HFFc6 (cell line): ENCODE data around the gene KCNQ1. TPM values are rescaled to one million over a fixed set of nuclear protein-coding genes. Genes with fewer than 3 reads are reported as not detected.

ENCODE experiments used
- DNase-seq: peaks from one replicate; pipeline ENCODE4 v3.0.0-alpha.2; 2018
- H3K27ac Mint-ChIP-seq: 2 replicates; pipeline ENCODE4 v1.8.0; 2020; ENCODE audit warnings: mild to moderate bottlenecking, mixed read lengths
- H3K27me3 Mint-ChIP-seq: 2 replicates; pipeline ENCODE4 v1.8.0; 2021; ENCODE audit warnings: mild to moderate bottlenecking, moderate library complexity, mixed read lengths; ENCODE audit not compliant: insufficient read depth
- H3K36me3 Mint-ChIP-seq: 2 replicates; pipeline ENCODE4 v1.8.0; 2021; ENCODE audit warnings: low read depth, mixed read lengths
- H3K4me1 Mint-ChIP-seq: 2 replicates; pipeline ENCODE4 v1.8.0; 2020; ENCODE audit warnings: low read depth, mixed read lengths
- H3K4me3 Mint-ChIP-seq: 2 replicates; pipeline ENCODE4 v1.8.0; 2020; ENCODE audit warnings: mild to moderate bottlenecking, moderate library complexity, mixed read lengths
- H3K9me3 Mint-ChIP-seq: 2 replicates; pipeline ENCODE4 v1.8.0; 2020; ENCODE audit warnings: mild to moderate bottlenecking, mixed read lengths
- CTCF ChIP-seq: fragments of 200-600 bp; sonication (generic); IDR thresholded peaks from 2 replicates; pipeline ENCODE4 v1.5.0; 2021; ENCODE audit warnings: antibody characterized with exemption, mild to moderate bottlenecking
- total RNA-seq, 6 experiments: library from RNA; stranded (reverse); fragmentation: NEBNext Ultra II Directional; extraction: Animal tissue kit (Norgen Biotek cat#: 25700); gene quantifications; 2 replicates in 1 of 6; 3 replicates in 5 of 6; pipeline ENCODE4 v1.2.3, GENCODE V29; 2021

Gene KCNQ1
- total RNA-seq, 6 experiments from 2014 or later, result not detected

GRCh38 chr11:2865922-2866577 lies 421.2 kb downstream of the KCNQ1 start:
- no peaks in the 10 kb centered on the region for H3K4me1 Mint-ChIP-seq
- no peak overlapping the region for H3K4me3 Mint-ChIP-seq
- H3K9me3 Mint-ChIP-seq, result peaks cover 7% of the 10 kb centered on the region; the same call in 1 of the 2 replicates
- peaks cover 3% of the 10 kb centered on the region; the same call in 1 of the 2 replicates for H3K36me3 Mint-ChIP-seq
- H3K27ac Mint-ChIP-seq, result no peak overlapping the region
- DNase-seq, result no peak
- TF ChIP-seq CTCF, result no peak
- peaks cover 39% of the 10 kb centered on the region for H3K27me3 Mint-ChIP-seq

- Mint-ChIP-seq H3K36me3 (peaks cover 3% of the 10 kb centered on the region; the same call in 1 of the 2 replicates), H3K9me3 (peaks cover 7% of the 10 kb centered on the region; the same call in 1 of the 2 replicates), H3K4me3 (no peak overlapping the region), H3K4me1 (no peaks in the 10 kb centered on the region), H3K27ac (no peak overlapping the region), H3K27me3 (peaks cover 43% of the 10 kb centered on the region)
- TF ChIP-seq CTCF, result no peak
- DNase-seq, result no peak
Observed at GRCh38 chr11:2867142-2867541, 422.3 kb downstream of the KCNQ1 start.

- Mint-ChIP-seq H3K27me3 (peaks cover 44% of the 10 kb centered on the region), H3K4me1 (no peaks in the 10 kb centered on the region), H3K4me3 (no peak overlapping the region), H3K27ac (no peak overlapping the region), H3K36me3 (peaks cover 3% of the 10 kb centered on the region; the same call in 1 of the 2 replicates), H3K9me3 (peaks cover 7% of the 10 kb centered on the region; the same call in 1 of the 2 replicates)
- DNase-seq, result no peak
- TF ChIP-seq CTCF, result no peak
Observed at GRCh38 chr11:2867722-2868505, 423.1 kb downstream of the KCNQ1 start.

GRCh38 chr11:2868506-2869133 lies 423.8 kb downstream of the KCNQ1 start:
- Mint-ChIP-seq H3K27me3 (peaks cover 43% of the 10 kb centered on the region), H3K4me3 (no peak overlapping the region), H3K9me3 (peaks cover 7% of the 10 kb centered on the region; the same call in 1 of the 2 replicates), H3K27ac (no peak overlapping the region), H3K36me3 (peaks cover 3% of the 10 kb centered on the region; the same call in 1 of the 2 replicates), H3K4me1 (no peaks in the 10 kb centered on the region)
- TF ChIP-seq CTCF, result no peak
- no peak for DNase-seq

DNA sequence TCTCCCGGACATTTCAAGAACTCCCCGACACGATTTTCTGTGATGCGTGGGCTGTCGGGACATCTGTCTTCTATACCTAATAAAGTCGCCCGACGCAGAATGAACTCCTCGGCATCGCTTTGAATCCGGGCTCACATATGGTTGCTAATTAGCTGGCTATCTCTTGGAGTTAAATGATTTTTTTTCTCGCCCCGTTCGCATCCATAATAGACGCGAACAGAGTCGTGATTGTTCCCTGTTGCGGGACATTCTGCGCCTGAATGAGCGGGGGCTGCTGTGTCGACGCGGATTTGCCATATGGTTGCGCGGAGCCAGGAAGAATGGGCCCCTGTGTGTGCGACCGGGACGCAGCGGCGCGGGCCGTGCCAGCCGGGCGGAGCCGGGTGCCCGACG lies 424.3 kb downstream of the KCNQ1 start:
- H3K9me3 Mint-ChIP-seq, result peaks cover 7% of the 10 kb centered on the region; the same call in 1 of the 2 replicates
- H3K4me3 Mint-ChIP-seq, result no peak overlapping the region
- no peak overlapping the region for H3K27ac Mint-ChIP-seq
- no peak for TF ChIP-seq CTCF
- H3K36me3 Mint-ChIP-seq, result peaks cover 3% of the 10 kb centered on the region; the same call in 1 of the 2 replicates
- no peaks in the 10 kb centered on the region for H3K4me1 Mint-ChIP-seq
- no peak for DNase-seq
- H3K27me3 Mint-ChIP-seq, result peaks cover 40% of the 10 kb centered on the region
